IMR-90 (cell line): ENCODE data around the gene MFSD6. TPM values are rescaled to one million over a fixed set of nuclear protein-coding genes. Genes with fewer than 3 reads are reported as not detected.

ENCODE experiments used
- ATAC-seq: fragments of 200-7000 bp; cut with Tn5 transposase; 2 replicates; pipeline ENCODE4 v1.9.1; 2020; ENCODE audit warnings: low read depth, mild to moderate bottlenecking, moderate library complexity
- BruUV-seq: library from RNA; stranded (reverse); fragments of 400-500 nt; replicated peaks from 2 replicates; lab custom pipeline; 2021; lab: Mats Ljungman, UMichigan
- CTCF ChIA-PET: fragments of 300-600 bp; formaldehyde crosslinking; extraction: SDS; loops from one replicate; lab custom pipeline; 2021; ENCODE audit warnings: antibody characterized with exemption; lab: Yijun Ruan, JAX
- POLR2A ChIA-PET: fragments of 300-600 bp; sonication (Branson Sonifier 250); formaldehyde crosslinking; loops from one replicate; lab custom pipeline; 2022; ENCODE audit warnings: antibody characterized with exemption; ENCODE audit not compliant: unreplicated experiment; lab: Charles Lee
- DNase-seq: peaks from one replicate; pipeline ENCODE4 v3.0.0; 2013
- H2AFZ ChIP-seq: replicated peaks from 2 replicates; pipeline ENCODE3; 2013; ENCODE audit warnings: low read length, mild to moderate bottlenecking; ENCODE audit not compliant: poor library complexity
- H2AK5ac ChIP-seq: 2 replicates; pipeline ENCODE4 v1.6.1; 2013; ENCODE audit warnings: low read depth, low read length, inconsistent platforms
- H2AK9ac ChIP-seq: replicated peaks from 2 replicates; pipeline ENCODE3; 2013; ENCODE audit warnings: mild to moderate bottlenecking, low read depth, low read length, moderate library complexity; ENCODE audit not compliant: poor library complexity
- H2BK120ac ChIP-seq: 2 replicates; pipeline ENCODE4 v1.6.1; 2013; ENCODE audit warnings: low read depth, low read length, inconsistent platforms
- H2BK15ac ChIP-seq: 3 replicates; pipeline ENCODE4 v1.6.1; 2013; ENCODE audit warnings: low read depth, low read length, inconsistent platforms
- H2BK20ac ChIP-seq: 2 replicates; pipeline ENCODE4 v1.6.1; 2013; ENCODE audit warnings: low read depth, mild to moderate bottlenecking, inconsistent platforms, low read length, moderate library complexity
- H2BK5ac ChIP-seq: 2 replicates; pipeline ENCODE4 v1.6.1; 2013; ENCODE audit warnings: mild to moderate bottlenecking, low read depth, low read length, inconsistent platforms; ENCODE audit not compliant: poor library complexity, severe bottlenecking
- H3K14ac ChIP-seq: replicated peaks from 2 replicates; pipeline ENCODE4 v1.6.1; 2013; ENCODE audit warnings: low read depth, low read length, inconsistent platforms
- H3K18ac ChIP-seq: 2 replicates; pipeline ENCODE4 v1.6.1; 2013; ENCODE audit warnings: low read depth, low read length, control low read depth
- H3K23ac ChIP-seq: 2 replicates; pipeline ENCODE4 v1.6.1; 2013; ENCODE audit warnings: low read depth, low read length, inconsistent platforms
- H3K27ac ChIP-seq: 2 replicates; pipeline ENCODE4 v1.5.1; 2013; ENCODE audit warnings: mild to moderate bottlenecking, control low read depth, low read length; ENCODE audit not compliant: insufficient read depth
- H3K27me3 ChIP-seq: 2 replicates; pipeline ENCODE4 v1.6.1; 2013; ENCODE audit warnings: low read length; ENCODE audit not compliant: control insufficient read depth, insufficient read depth
- H3K36me3 ChIP-seq: 2 replicates; pipeline ENCODE4 v1.6.1; 2013; ENCODE audit warnings: low read length, mixed read lengths; ENCODE audit not compliant: control insufficient read depth, insufficient read depth
- H3K4ac ChIP-seq: 2 replicates; pipeline ENCODE4 v1.6.1; 2013; ENCODE audit warnings: low read depth, low read length, inconsistent platforms
- H3K4me1 ChIP-seq: 2 replicates; pipeline ENCODE4 v1.6.1; 2013; ENCODE audit warnings: low read length, mixed read lengths; ENCODE audit not compliant: control insufficient read depth, insufficient read depth
- H3K4me2 ChIP-seq: 2 replicates; pipeline ENCODE4 v1.6.1; 2013; ENCODE audit warnings: low read depth, mild to moderate bottlenecking, control low read depth, low read length, moderate library complexity
- H3K4me3 ChIP-seq: 2 replicates; pipeline ENCODE4 v1.5.1; 2013; ENCODE audit warnings: low read depth, mild to moderate bottlenecking, control low read depth, low read length, moderate library complexity; ENCODE audit not compliant: insufficient read depth
- H3K56ac ChIP-seq: 2 replicates; pipeline ENCODE4 v1.6.1; 2013; ENCODE audit warnings: low read length, inconsistent platforms; ENCODE audit not compliant: insufficient read depth; ENCODE audit errors: extremely low read depth
- H3K79me1 ChIP-seq, 2 experiments: 2 replicates each; pipeline ENCODE4 v1.6.1; 2013; ENCODE audit warnings: low read length in 2 of 2, inconsistent platforms in 1 of 2, low read depth in 1 of 2
- H3K9ac ChIP-seq: 2 replicates; pipeline ENCODE4 v1.6.1; 2013; ENCODE audit warnings: low read depth, low read length, control low read depth
- H3K9me1 ChIP-seq: 2 replicates; pipeline ENCODE4 v1.6.1; 2013; ENCODE audit warnings: low read length, inconsistent platforms; ENCODE audit not compliant: insufficient read depth
- H3K9me3 ChIP-seq: 2 replicates; pipeline ENCODE4 v1.6.1; 2013; ENCODE audit warnings: low read length; ENCODE audit not compliant: control insufficient read depth, insufficient read depth
- H4K20me1 ChIP-seq: 2 replicates; pipeline ENCODE4 v1.6.1; 2013; ENCODE audit warnings: low read length, inconsistent platforms; ENCODE audit not compliant: insufficient read depth
- H4K5ac ChIP-seq: 2 replicates; pipeline ENCODE4 v1.6.1; 2013; ENCODE audit warnings: mild to moderate bottlenecking, low read depth, low read length, control low read depth
- H4K8ac ChIP-seq, 2 experiments: 2 replicates each; pipeline ENCODE4 v1.6.1; 2013; ENCODE audit warnings: low read depth in 2 of 2, low read length in 2 of 2, control low read depth in 1 of 2, inconsistent platforms in 1 of 2
- H4K91ac ChIP-seq: 2 replicates; pipeline ENCODE4 v1.6.1; 2013; ENCODE audit warnings: low read depth, low read length, inconsistent platforms; ENCODE audit not compliant: insufficient read depth
- BHLHE40 ChIP-seq: fragments of 150-350 bp; IDR thresholded peaks from 2 replicates; pipeline ENCODE4 v1.6.1; 2016; ENCODE audit warnings: mild to moderate bottlenecking, low read depth, low read length
- CEBPB ChIP-seq: IDR thresholded peaks from 2 replicates; pipeline ENCODE4 v1.6.1; 2012; ENCODE audit warnings: low read depth, low read length, improper control_type of control experiment
- FOS ChIP-seq: fragments of 150-350 bp; IDR thresholded peaks from 2 replicates; pipeline ENCODE4 v1.6.1; 2016; ENCODE audit warnings: low read depth, low read length
- MXI1 ChIP-seq: IDR thresholded peaks from 2 replicates; pipeline ENCODE4 v1.6.1; 2012; ENCODE audit warnings: low read depth, mild to moderate bottlenecking, low read length, moderate library complexity, borderline replicate concordance
- NFE2L2 ChIP-seq: fragments of 150-350 bp; IDR thresholded peaks from 2 replicates; pipeline ENCODE4 v1.6.1; 2016; ENCODE audit warnings: low read depth, mild to moderate bottlenecking, low read length
- POLR2A ChIP-seq: IDR thresholded peaks from 2 replicates; pipeline ENCODE4 v1.6.1; 2012; ENCODE audit warnings: mild to moderate bottlenecking, low read depth, low read length
- RAD21 ChIP-seq: IDR thresholded peaks from 2 replicates; pipeline ENCODE4 v1.6.1; 2012; ENCODE audit warnings: low read length, improper control_type of control experiment
- RFX5 ChIP-seq: IDR thresholded peaks from 2 replicates; pipeline ENCODE4 v1.8.0; 2012; ENCODE audit warnings: low read depth, mild to moderate bottlenecking, low read length, moderate library complexity
- SMC3 ChIP-seq: fragments of 150-350 bp; IDR thresholded peaks from 2 replicates; pipeline ENCODE4 v1.6.1; 2016; ENCODE audit warnings: low read depth, mild to moderate bottlenecking, antibody characterized with exemption, low read length, moderate library complexity
- WGBS, 2 experiments: methylation state at CpG; one replicate each; pipeline versions ENCODE4 v1.1.5 to v1.1.7; 2013; ENCODE audit warnings: missing lambda C conversion rate in 2 of 2; ENCODE audit not compliant: insufficient read length in 1 of 2; ENCODE audit errors: extremely low coverage in 2 of 2; 5-methylcytosine and 5-hydroxymethylcytosine counted together
- dilution Hi-C: fragments of 300-500 bp; cut with HindIII; formaldehyde crosslinking; loops from one replicate; pipeline ENCODE4 v1.14.3; 2018; ENCODE audit warnings: low sequenced_read_pairs; ENCODE audit not compliant: unreplicated experiment
- in situ Hi-C: fragments of 300-500 bp; cut with MboI; formaldehyde crosslinking; loops from 3 replicates; pipeline ENCODE4 v1.14.3; 2019; ENCODE audit warnings: low sequenced_read_pairs, inconsistent platforms, mixed read lengths
- intact Hi-C: fragments of 100-400 bp; cut with micrococcal nuclease; formaldehyde crosslinking; loops from 2 replicates; pipeline ENCODE4 v1.10.0; 2022
- polyA plus RNA-seq, 3 experiments: library from polyadenylated mRNA; depleted of rRNA; stranded (reverse); fragments of >200 nt; gene quantifications; 2 replicates each; pipeline ENCODE4 v1.2.3, GENCODE V29; 2012; ENCODE audit warnings: low replicate concordance in 1 of 3
- total RNA-seq: library from RNA; depleted of rRNA; stranded (reverse); fragments of >200 nt; gene quantifications from 2 replicates; pipeline ENCODE4 v1.2.3, GENCODE V29; 2012
- TF ChIP-seq, protein P1 (sequence below): fragments of 150-350 bp; IDR thresholded peaks from 2 replicates; pipeline ENCODE4 v1.6.1; 2017; ENCODE audit warnings: mild to moderate bottlenecking, antibody characterized with exemption, low read length, low read depth

The MFSD6 gene
- total and polyA plus RNA-seq, 2 of the 4 experiments (the other 2 are of a cell fraction): 4.2 to 7.7 TPM

DNA sequence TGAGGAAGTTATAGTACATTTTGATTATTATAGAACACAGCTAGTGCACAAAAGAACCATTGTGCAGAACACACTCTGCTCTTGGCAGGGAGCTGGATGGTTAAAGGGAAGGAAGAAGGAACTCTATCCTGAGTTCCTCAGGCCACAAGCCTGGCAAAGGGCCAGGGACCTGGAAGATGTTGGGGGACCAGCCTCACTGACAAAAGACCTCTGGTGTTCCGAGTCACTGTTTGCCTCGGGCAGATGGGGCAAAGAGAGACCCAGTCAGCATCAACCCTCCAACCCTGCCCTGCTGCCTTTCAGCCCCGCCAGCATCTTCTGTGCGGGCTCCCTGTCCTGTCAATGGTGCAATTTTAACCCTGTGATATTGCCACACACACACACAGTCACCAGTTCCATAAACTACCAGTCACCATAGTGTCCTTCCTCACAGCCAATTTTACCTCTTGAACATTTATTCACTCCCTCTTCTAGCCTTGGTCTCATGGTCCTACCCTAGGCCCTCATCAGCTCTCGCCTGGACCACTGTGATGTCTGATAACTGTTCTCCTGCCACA lies 104.5 kb downstream of the MFSD6 start:
- Histone ChIP-seq H3K9me3 (no peaks in the 10 kb centered on the region), H3K4ac (no peak overlapping the region; the same call in 1 of the 2 replicates), H2BK15ac (no peak overlapping the region), H4K5ac (no peak overlapping the region), H3K23ac (no peak overlapping the region), H2BK20ac (no peak overlapping the region), H3K27ac (no peak overlapping the region), H2AK5ac (no peak overlapping the region), H3K27me3 (no peaks in the 10 kb centered on the region), H3K4me1 (no peaks in the 10 kb centered on the region), H4K8ac (no peak overlapping the region), H2BK120ac (no peak overlapping the region), H3K79me1 (no peaks in the 10 kb centered on the region), H3K4me3 (no peak overlapping the region), H3K56ac (no peak overlapping the region), H4K91ac (no peak overlapping the region), H2AFZ (no peak overlapping the region), H3K9me1 (0 out of 2 replicates have a peak, but pooled peaks cover 3% of the 10 kb centered on the region), H3K18ac (no peak overlapping the region), H3K9ac (no peak overlapping the region), H2AK9ac (no peak overlapping the region), H3K36me3 (0 out of 2 replicates have a peak, but pooled peaks cover 3% of the 10 kb centered on the region), H3K4me2 (no peak overlapping the region), H3K14ac (no peak overlapping the region), H4K20me1 (no peaks in the 10 kb centered on the region), H2BK5ac (no peak overlapping the region)
- dilution Hi-C loops (no loop called here), intact Hi-C loops (no loop called here), in situ Hi-C loops (no loop called here)
- 65% methylated on average over 4 of the region's 5 CpGs; no CpG with 5 or more reads in 1 of the 2 experiments for WGBS, 2 experiments
- POLR2A ChIA-PET: no interaction called here
- TF ChIP-seq RFX5 (no peak), NFE2L2 (no peak), MXI1 (no peak), BHLHE40 (no peak), FOS (no peak), POLR2A (no peak), RAD21 (no peak), CEBPB (no peak), SMC3 (no peak)
- TF ChIP-seq, protein P1, sequence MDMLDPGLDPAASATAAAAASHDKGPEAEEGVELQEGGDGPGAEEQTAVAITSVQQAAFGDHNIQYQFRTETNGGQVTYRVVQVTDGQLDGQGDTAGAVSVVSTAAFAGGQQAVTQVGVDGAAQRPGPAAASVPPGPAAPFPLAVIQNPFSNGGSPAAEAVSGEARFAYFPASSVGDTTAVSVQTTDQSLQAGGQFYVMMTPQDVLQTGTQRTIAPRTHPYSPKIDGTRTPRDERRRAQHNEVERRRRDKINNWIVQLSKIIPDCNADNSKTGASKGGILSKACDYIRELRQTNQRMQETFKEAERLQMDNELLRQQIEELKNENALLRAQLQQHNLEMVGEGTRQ: no peak
- no TSS peak for BruUV-seq
- no peak for ATAC-seq
- no peak for DNase-seq
- CTCF ChIA-PET: no interaction called here
